Muscle of leg (tissue), 11 donors: ENCODE data around the gene NPC1. TPM values are rescaled to one million over a fixed set of nuclear protein-coding genes. Genes with fewer than 3 reads are reported as not detected.

ENCODE experiments used
- DNase-seq: peaks from one replicate; pipeline ENCODE4 v3.0.0; 2013
- H3K27ac ChIP-seq: one replicate; pipeline ENCODE4 v1.5.1; 2013; ENCODE audit warnings: mild to moderate bottlenecking, low read length, control low read depth
- H3K27me3 ChIP-seq: one replicate; pipeline ENCODE4 v1.6.1; 2013; ENCODE audit warnings: low read length; ENCODE audit not compliant: control insufficient read depth, insufficient read depth
- H3K36me3 ChIP-seq: one replicate; pipeline ENCODE4 v1.6.1; 2013; ENCODE audit warnings: low read length; ENCODE audit not compliant: control insufficient read depth, insufficient read depth
- H3K4me1 ChIP-seq: one replicate; pipeline ENCODE4 v1.6.1; 2013; ENCODE audit warnings: low read length; ENCODE audit not compliant: control insufficient read depth, insufficient read depth
- H3K4me3 ChIP-seq: one replicate; pipeline ENCODE4 v1.5.1; 2013; ENCODE audit warnings: low read length, control low read depth
- H3K9me3 ChIP-seq: replicated peaks from 2 replicates; pipeline ENCODE4 v1.6.1; 2013; ENCODE audit warnings: low read depth, low read length; ENCODE audit not compliant: control insufficient read depth
- WGBS: methylation state at CpG from one replicate; pipeline ENCODE4 v1.1.5; 2013; ENCODE audit warnings: missing lambda C conversion rate; ENCODE audit not compliant: insufficient coverage; 5-methylcytosine and 5-hydroxymethylcytosine counted together
- polyA plus RNA-seq, 8 donors: library from polyadenylated mRNA; unstranded; fragments of 120-200 nt; gene quantifications; one replicate each; pipeline versions ENCODE4 v1.2.1 to v1.2.3, GENCODE V29; 2013; ENCODE audit warnings: inconsistent platforms in 1 of 8, low replicate concordance in 1 of 8; ENCODE audit not compliant: insufficient read length in 8 of 8, insufficient read depth in 1 of 8
- total RNA-seq: library from RNA; stranded (reverse); fragments of 120-200 nt; gene quantifications from one replicate; pipeline ENCODE4 v1.2.4, GENCODE V29; 2013

Gene NPC1
- total and polyA plus RNA-seq, 9 donors: 17.9 to 29.2 (median 25.3) TPM

- H3K9me3 ChIP-seq: no peaks in the 10 kb centered on the region
- no peaks in the 10 kb centered on the region for H3K36me3 ChIP-seq
- H3K27ac ChIP-seq: no peak overlapping the region
- no peaks in the 10 kb centered on the region for H3K27me3 ChIP-seq
- H3K4me1 ChIP-seq: no peaks in the 10 kb centered on the region
- 71% methylated on average over 6 of the region's 8 CpGs for WGBS
- H3K4me3 ChIP-seq: no peak overlapping the region
- DNase-seq: no peak
Observed at GRCh38 chr18:23612434-23613090, 26.3 kb upstream of the NPC1 start.

GRCh38 chr18:23609390-23610023 lies 23.2 kb upstream of the NPC1 start:
- 96% methylated on average over 4 of the region's 5 CpGs for WGBS

DNA sequence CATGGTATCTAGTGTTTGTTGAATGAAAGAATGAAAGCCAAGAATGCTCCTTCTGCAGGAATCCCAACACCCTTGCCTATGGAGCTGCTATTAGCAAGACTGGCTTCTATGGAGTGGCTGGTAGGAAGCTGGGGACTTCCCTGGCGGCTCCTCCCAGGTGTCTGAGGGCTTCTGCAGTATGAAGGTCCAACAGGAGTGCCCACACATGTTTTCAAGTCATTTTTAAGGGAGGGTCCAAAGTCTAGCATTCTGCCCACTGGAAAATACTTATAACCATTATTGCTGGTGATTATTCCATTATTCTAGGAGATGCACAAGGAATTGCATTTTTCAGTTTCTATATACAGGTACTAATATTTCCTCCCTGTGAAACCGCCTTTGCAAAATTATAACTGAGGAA lies 21.9 kb upstream of the NPC1 start:
- H3K27ac ChIP-seq: no peak overlapping the region
- no peak for DNase-seq
- H3K4me3 ChIP-seq: no peak overlapping the region
- H3K27me3 ChIP-seq: no peaks in the 10 kb centered on the region
- no peaks in the 10 kb centered on the region for H3K36me3 ChIP-seq
- H3K9me3 ChIP-seq: no peaks in the 10 kb centered on the region
- H3K4me1 ChIP-seq: no peaks in the 10 kb centered on the region
- no CpG with 5 or more reads among the region's 2 CpGs for WGBS

More at GRCh38 chr18:23609390-23610023, 23.2 kb upstream of the NPC1 start:
- H3K4me1 ChIP-seq: no peaks in the 10 kb centered on the region
- no peaks in the 10 kb centered on the region for H3K27me3 ChIP-seq
- no peak overlapping the region for H3K27ac ChIP-seq
- no peak for DNase-seq
- H3K9me3 ChIP-seq: no peaks in the 10 kb centered on the region
- no peaks in the 10 kb centered on the region for H3K36me3 ChIP-seq
- no peak overlapping the region for H3K4me3 ChIP-seq

DNA sequence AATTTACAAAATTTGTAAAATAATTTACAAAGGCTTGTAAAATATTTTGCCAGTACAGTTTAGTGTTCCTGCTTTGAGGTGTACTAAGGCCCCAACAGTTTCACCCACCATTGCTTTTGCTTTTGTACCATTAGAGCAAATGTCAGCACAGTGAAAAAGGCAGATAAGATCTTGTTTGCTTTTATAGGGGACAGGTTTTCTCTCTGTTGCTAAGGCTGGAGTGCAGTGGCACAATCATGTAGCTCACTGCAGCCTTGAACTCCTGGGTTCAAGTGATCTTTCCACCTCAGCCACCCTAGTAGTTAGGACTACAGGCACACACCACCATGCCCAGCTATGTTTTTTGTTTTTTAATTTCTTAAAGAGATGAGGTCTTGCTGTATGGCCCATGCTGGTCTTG lies 19.6 kb upstream of the NPC1 start:
- H3K9me3 ChIP-seq: no peaks in the 10 kb centered on the region
- H3K4me3 ChIP-seq: no peak overlapping the region
- no peaks in the 10 kb centered on the region for H3K36me3 ChIP-seq
- no peaks in the 10 kb centered on the region for H3K4me1 ChIP-seq
- H3K27me3 ChIP-seq: no peaks in the 10 kb centered on the region
- DNase-seq: no peak
- H3K27ac ChIP-seq: no peak overlapping the region

- Histone ChIP-seq H3K9me3 (no peaks in the 10 kb centered on the region), H3K36me3 (no peaks in the 10 kb centered on the region), H3K27me3 (no peaks in the 10 kb centered on the region), H3K4me1 (no peaks in the 10 kb centered on the region), H3K4me3 (no peak overlapping the region), H3K27ac (no peak overlapping the region)
- no peak for DNase-seq
- WGBS: no CpG with 5 or more reads among the region's 1 CpG
Observed at GRCh38 chr18:23599809-23600208, 13.5 kb upstream of the NPC1 start.

DNA sequence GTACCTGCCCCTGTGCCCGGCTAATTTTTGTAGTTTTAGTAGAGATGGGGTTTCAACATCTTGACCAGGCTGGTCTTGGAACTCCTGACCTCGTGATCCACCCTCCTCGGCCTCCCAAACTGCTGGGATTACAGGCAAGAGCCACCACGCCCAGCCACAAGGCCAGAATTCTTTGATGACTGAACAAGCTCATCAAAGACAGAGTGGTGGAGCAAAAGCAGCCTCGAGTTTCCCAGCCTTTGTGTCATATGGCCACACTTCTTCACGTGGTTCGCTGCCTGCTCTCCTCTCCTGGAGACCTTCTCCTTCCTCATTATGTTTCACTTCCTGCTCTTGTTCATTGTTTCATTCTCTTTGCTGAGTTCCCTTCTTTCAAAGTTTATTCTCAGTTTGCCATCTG lies 9.9 kb upstream of the NPC1 start:
- H3K27me3 ChIP-seq: no peaks in the 10 kb centered on the region
- H3K9me3 ChIP-seq: no peaks in the 10 kb centered on the region
- peak; percentile 43 for DNase-seq
- 64% methylated on average over 4 of the region's 7 CpGs for WGBS
- no peak overlapping the region for H3K27ac ChIP-seq
- H3K36me3 ChIP-seq: no peaks in the 10 kb centered on the region
- no peak overlapping the region for H3K4me3 ChIP-seq
- H3K4me1 ChIP-seq: no peaks in the 10 kb centered on the region

GRCh38 chr18:23595591-23595990 lies 9.3 kb upstream of the NPC1 start:
- no peaks in the 10 kb centered on the region for H3K36me3 ChIP-seq
- 63% methylated on average over 2 of the region's 7 CpGs for WGBS
- no peak for DNase-seq
- H3K27me3 ChIP-seq: no peaks in the 10 kb centered on the region
- H3K27ac ChIP-seq: no peak overlapping the region
- H3K4me3 ChIP-seq: no peak overlapping the region
- no peaks in the 10 kb centered on the region for H3K9me3 ChIP-seq
- no peaks in the 10 kb centered on the region for H3K4me1 ChIP-seq

DNA sequence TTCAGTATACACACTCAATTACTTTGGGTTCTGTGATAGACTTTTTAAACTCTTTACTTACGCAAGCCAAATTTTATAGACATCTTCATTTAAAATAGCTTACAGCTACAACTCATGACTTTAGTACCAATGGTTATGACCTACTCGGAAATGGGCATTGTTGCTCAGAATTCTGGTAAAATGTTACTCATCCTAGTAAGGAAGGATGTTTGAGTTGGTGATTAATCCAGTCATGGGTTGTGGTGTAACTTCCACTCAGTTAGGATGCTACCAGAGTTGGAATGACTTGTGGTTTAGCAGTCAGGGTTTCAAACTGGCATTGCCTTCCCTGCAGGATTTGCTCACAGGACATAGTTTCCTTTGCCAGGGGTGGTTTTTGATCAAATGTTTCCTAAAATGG lies 7.4 kb upstream of the NPC1 start:
- no peaks in the 10 kb centered on the region for H3K4me1 ChIP-seq
- peaks cover 2% of the 10 kb centered on the region for H3K27me3 ChIP-seq
- no CpG with 5 or more reads among the region's 2 CpGs for WGBS
- no peak for DNase-seq
- H3K4me3 ChIP-seq: no peak overlapping the region
- H3K27ac ChIP-seq: no peak overlapping the region
- H3K9me3 ChIP-seq: no peaks in the 10 kb centered on the region
- no peaks in the 10 kb centered on the region for H3K36me3 ChIP-seq

GRCh38 chr18:23592911-23593310 lies 6.6 kb upstream of the NPC1 start:
- Histone ChIP-seq H3K9me3 (no peaks in the 10 kb centered on the region), H3K27ac (no peak overlapping the region), H3K36me3 (no peaks in the 10 kb centered on the region), H3K27me3 (peaks cover 5% of the 10 kb centered on the region), H3K4me1 (no peaks in the 10 kb centered on the region), H3K4me3 (no peak overlapping the region)
- DNase-seq: no peak
- WGBS: 100% methylated on average over 2 of the region's 2 CpGs

- Histone ChIP-seq H3K27ac (no peak overlapping the region), H3K27me3 (peaks cover 5% of the 10 kb centered on the region), H3K4me1 (peaks cover 2% of the 10 kb centered on the region), H3K36me3 (no peaks in the 10 kb centered on the region), H3K4me3 (no peak overlapping the region), H3K9me3 (no peaks in the 10 kb centered on the region)
- no CpG with 5 or more reads among the region's 1 CpG for WGBS
- DNase-seq: no peak
Observed at GRCh38 chr18:23591011-23591410, 4.7 kb upstream of the NPC1 start.
